Measurements from ENCODE around the gene NDUFB5.
"Not testable (repeated sequence)": the region's sequence is repeated elsewhere in the genome, so short reads cannot be mapped to it uniquely, and the experiment has no call there.

Gene NDUFB5

GRCh38 chr3:179615458-179616173 lies 11.0 kb downstream of the NDUFB5 start:
- intact Hi-C loops (cut with DNase I), result no loop called here
- no peak for DNase-seq

- DNase-seq, result no peak
- intact Hi-C loops (cut with DNase I), result no loop called here
Measured at GRCh38 chr3:179622023-179622422, 17.4 kb downstream of the NDUFB5 start.

- no peak for DNase-seq
- intact Hi-C loops (cut with DNase I), result no loop called here
Measured at GRCh38 chr3:179624451-179624850, 19.9 kb downstream of the NDUFB5 start.

GRCh38 chr3:179630753-179631451 lies 26.3 kb downstream of the NDUFB5 start:
- DNase-seq, result no peak
- intact Hi-C loops (cut with DNase I), result no loop called here

GRCh38 chr3:179640469-179640868 lies 35.9 kb downstream of the NDUFB5 start:
- no peak for DNase-seq
- intact Hi-C loops (cut with DNase I), result no loop called here

- DNase-seq, result no peak
- intact Hi-C loops (cut with DNase I), result no loop called here
Measured at GRCh38 chr3:179642871-179643270, 38.3 kb downstream of the NDUFB5 start.

GRCh38 chr3:179643837-179644236 lies 39.2 kb downstream of the NDUFB5 start:
- intact Hi-C loops (cut with DNase I); DNase-seq: not testable (repeated sequence)

GRCh38 chr3:179646177-179646576 lies 41.6 kb downstream of the NDUFB5 start:
- DNase-seq, result no peak
- intact Hi-C loops (cut with DNase I), result no loop called here

GRCh38 chr3:179651687-179652446 lies 47.3 kb downstream of the NDUFB5 start:
- intact Hi-C loops (cut with DNase I), result loop anchor here (2.0 kb wide), 1 partner anchor 47 kb away; the partner anchor contains the start of genes MRPL47 and NDUFB5
- DNase-seq, result peak in 13 of 42 donors; percentile 5 to 52 (median 25)

- peak; percentile 30 to 91 (median 82) for DNase-seq
- intact Hi-C loops (cut with DNase I), result no loop called here
Measured at GRCh38 chr3:179652447-179653095, 48.0 kb downstream of the NDUFB5 start, which contains the start of gene USP13. TSS of gene USP13 (plus strand) at chr3:179653040. CDS start at chr3:179653226, 186 bp downstream.

- intact Hi-C loops (cut with DNase I), result no loop called here
- DNase-seq, result peak; percentile 67 to 93 (median 82)
Measured at GRCh38 chr3:179653096-179653797, 48.7 kb downstream of the NDUFB5 start.

GRCh38 chr3:179655236-179655635 lies 50.6 kb downstream of the NDUFB5 start:
- no peak for DNase-seq
- intact Hi-C loops (cut with DNase I), result no loop called here

- intact Hi-C loops (cut with DNase I), result no loop called here
- no peak for DNase-seq
Measured at GRCh38 chr3:179658606-179659005, 54.0 kb downstream of the NDUFB5 start.

GRCh38 chr3:179660872-179661271 lies 56.3 kb downstream of the NDUFB5 start:
- intact Hi-C loops (cut with DNase I), result no loop called here
- no peak for DNase-seq

GRCh38 chr3:179661777-179662176 lies 57.2 kb downstream of the NDUFB5 start:
- intact Hi-C loops (cut with DNase I), result no loop called here
- no peak for DNase-seq

- intact Hi-C loops (cut with DNase I), result no loop called here
- DNase-seq, result no peak
Measured at GRCh38 chr3:179663093-179663492, 58.5 kb downstream of the NDUFB5 start.

GRCh38 chr3:179666030-179666429 lies 61.4 kb downstream of the NDUFB5 start:
- intact Hi-C loops (cut with DNase I), result no loop called here
- DNase-seq, result no peak

- DNase-seq, result peak in 38 of 42 donors; percentile 13 to 71 (median 48)
- intact Hi-C loops (cut with DNase I), result no loop called here
Measured at GRCh38 chr3:179666436-179667035, 61.9 kb downstream of the NDUFB5 start.
